Upper lobe of left lung (tissue), 6 donors: Measurements from ENCODE around the gene YWHAE. TPM values are rescaled to one million over a fixed set of nuclear protein-coding genes. Genes with fewer than 3 reads are reported as not detected.
"Not testable (repeated sequence)": the region's sequence is repeated elsewhere in the genome, so short reads cannot be mapped to it uniquely, and the experiment has no call there.

Experiments used
- ATAC-seq, 2 donors: fragments of 200-7000 bp; cut with Tn5 transposase; one replicate each; pipeline ENCODE4 v1.9.1; 2022; ENCODE audit warnings: mild to moderate bottlenecking in 2 of 2, moderate library complexity in 2 of 2; ENCODE audit not compliant: low FRiP score in 2 of 2
- DNase-seq, 2 donors: peaks; one replicate each; pipeline ENCODE4 v3.0.0-alpha.2; 2019 to 2020
- H3K27ac ChIP-seq, 4 donors: fragments of 200-600 bp; sonication (generic); one replicate each; pipeline ENCODE4 v1.5.1; 2016 to 2019
- H3K27me3 ChIP-seq, 4 donors: fragments of 200-600 bp; sonication (generic); one replicate each; pipeline ENCODE4 v1.5.1; 2017 to 2019
- H3K36me3 ChIP-seq, 4 donors: fragments of 200-600 bp; sonication (generic); one replicate each; pipeline ENCODE4 v1.5.1; 2016 to 2019
- H3K4me1 ChIP-seq, 4 donors: fragments of 200-600 bp; sonication (generic); one replicate each; pipeline ENCODE4 v1.5.1; 2018 to 2019
- H3K4me3 ChIP-seq, 4 donors: fragments of 200-600 bp; sonication (generic); one replicate each; pipeline ENCODE4 v1.5.1; 2017 to 2019; ENCODE audit warnings: mild to moderate bottlenecking in 2 of 4, moderate library complexity in 1 of 4
- H3K9me3 ChIP-seq, 4 donors: fragments of 200-600 bp; sonication (generic); one replicate each; pipeline ENCODE4 v1.5.1; 2018 to 2019
- EP300 ChIP-seq, 4 donors: sonication (generic); formaldehyde crosslinking; IDR thresholded peaks; one replicate each; pipeline ENCODE4 v1.5.1; 2017; ENCODE audit warnings: antibody characterized with exemption in 4 of 4, control low read depth in 2 of 4
- POLR2A ChIP-seq, 4 donors: fragments of 450-650 bp; IDR thresholded peaks; one replicate each; pipeline ENCODE4 v1.5.1; 2016 to 2017; ENCODE audit warnings: antibody characterized with exemption in 4 of 4, mild to moderate bottlenecking in 2 of 4
- POLR2AphosphoS5 ChIP-seq, 2 donors: sonication (generic); formaldehyde crosslinking; IDR thresholded peaks; one replicate each; pipeline ENCODE4 v1.5.1; 2017; ENCODE audit warnings: antibody characterized with exemption in 2 of 2
- WGBS, 2 donors: methylation state at CpG; one replicate each; pipeline ENCODE4 v1.1.5; 2017 to 2018; 5-methylcytosine and 5-hydroxymethylcytosine counted together
- total RNA-seq, 6 donors: library from RNA; depleted of rRNA in 4 of 6; stranded (reverse); fragments of >200 nt in 4 of 6; gene quantifications; one replicate each; pipeline versions ENCODE4 v1.1.0 to v1.2.1, GENCODE V29; 2016 to 2021
- TF ChIP-seq, protein P1 (sequence below), 6 experiments: fragments of 450-650 bp in 4 of 6; fragments of 200-600 bp in 2 of 6; sonication (generic) in 2 of 6; IDR thresholded peaks; one replicate each; pipeline ENCODE4 v1.5.1; 2016 to 2019; ENCODE audit warnings: antibody characterized with exemption in 6 of 6
- donor health status: DM: no; HTN: no; CAD: no; lungs with moderate emphysema.
- donor health status: DM: no; HTN: yes; CAD: no; lungs with severe emphysema.

The YWHAE gene
- total RNA-seq, 6 donors from 2014 or later: 318 to 698 (median 384) TPM

DNA sequence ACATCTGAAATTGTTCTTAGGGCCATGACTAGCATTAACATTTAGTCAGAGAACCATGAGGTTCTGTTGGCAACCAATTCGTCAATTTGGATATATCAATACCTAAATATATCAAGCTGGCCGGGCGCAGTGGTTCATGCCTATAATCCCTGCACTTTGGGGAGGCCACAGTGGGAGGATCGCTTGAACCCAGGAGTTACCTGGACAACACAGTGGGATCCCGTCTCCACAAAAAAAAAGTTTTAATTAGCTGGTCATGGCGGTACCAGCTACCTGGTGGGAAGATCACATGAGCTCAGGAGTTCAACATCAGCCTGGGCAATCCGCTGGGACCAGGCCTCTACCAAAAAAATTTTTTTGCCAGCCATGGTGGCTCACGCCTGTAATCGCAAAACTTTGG is 8.4 kb downstream of the YWHAE start:
- no peak overlapping the region for H3K4me3 ChIP-seq

DNA sequence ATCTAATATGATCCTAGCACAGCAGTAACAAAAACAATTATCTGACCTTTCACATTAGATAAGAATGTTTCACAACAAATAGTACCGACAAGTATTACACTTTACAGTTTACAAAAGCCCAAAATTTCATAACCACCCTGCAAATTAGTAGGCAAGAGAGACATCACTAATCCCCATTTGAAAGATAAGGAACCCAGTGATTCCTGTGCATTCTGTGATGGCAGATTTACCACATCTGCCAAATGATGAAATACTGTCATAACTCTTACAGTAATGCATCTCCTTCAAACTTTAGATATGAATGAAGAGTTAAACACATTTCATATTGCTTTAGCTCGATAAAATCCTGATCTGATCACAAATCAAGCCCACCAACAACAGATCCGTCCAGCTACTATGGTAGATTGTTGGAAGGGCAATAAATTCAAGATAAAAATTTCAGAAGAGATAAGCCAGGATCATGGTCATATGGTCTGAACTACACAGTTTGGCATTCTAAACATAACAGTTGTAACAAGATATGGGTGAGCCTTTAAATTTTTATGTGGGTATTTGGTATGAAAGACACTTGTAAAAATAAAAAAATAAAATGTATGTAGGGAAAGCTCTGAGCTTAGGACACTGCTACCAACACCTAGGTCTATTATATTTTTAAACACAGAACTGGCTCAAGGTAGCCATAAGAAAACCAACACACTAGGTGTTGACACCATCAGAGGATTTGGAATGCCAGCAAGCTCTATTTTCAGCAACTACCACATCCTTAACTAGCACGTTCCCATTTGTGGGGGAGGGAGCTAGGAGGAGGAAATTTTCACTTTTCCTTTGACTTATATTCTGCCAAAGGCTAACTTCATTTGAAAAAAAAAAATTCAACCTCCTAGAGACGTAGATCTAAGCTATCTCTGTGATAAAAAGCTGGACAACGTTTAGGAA is 9.3 kb downstream of the YWHAE start:
- peak overlapping the region in 3 of 4 donors; percentile 5 to 52 (median 48) for H3K27ac ChIP-seq
- H3K4me3 ChIP-seq: no peak overlapping the region
- ATAC-seq: no peak
- TF ChIP-seq EP300 (IDR thresholded peaks at IDR 0.05) (no peak), POLR2AphosphoS5 (IDR thresholded peaks at IDR 0.05) (no peak), POLR2A (IDR thresholded peaks at IDR 0.05) (no peak)
- TF ChIP-seq, protein P1, sequence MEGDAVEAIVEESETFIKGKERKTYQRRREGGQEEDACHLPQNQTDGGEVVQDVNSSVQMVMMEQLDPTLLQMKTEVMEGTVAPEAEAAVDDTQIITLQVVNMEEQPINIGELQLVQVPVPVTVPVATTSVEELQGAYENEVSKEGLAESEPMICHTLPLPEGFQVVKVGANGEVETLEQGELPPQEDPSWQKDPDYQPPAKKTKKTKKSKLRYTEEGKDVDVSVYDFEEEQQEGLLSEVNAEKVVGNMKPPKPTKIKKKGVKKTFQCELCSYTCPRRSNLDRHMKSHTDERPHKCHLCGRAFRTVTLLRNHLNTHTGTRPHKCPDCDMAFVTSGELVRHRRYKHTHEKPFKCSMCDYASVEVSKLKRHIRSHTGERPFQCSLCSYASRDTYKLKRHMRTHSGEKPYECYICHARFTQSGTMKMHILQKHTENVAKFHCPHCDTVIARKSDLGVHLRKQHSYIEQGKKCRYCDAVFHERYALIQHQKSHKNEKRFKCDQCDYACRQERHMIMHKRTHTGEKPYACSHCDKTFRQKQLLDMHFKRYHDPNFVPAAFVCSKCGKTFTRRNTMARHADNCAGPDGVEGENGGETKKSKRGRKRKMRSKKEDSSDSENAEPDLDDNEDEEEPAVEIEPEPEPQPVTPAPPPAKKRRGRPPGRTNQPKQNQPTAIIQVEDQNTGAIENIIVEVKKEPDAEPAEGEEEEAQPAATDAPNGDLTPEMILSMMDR (IDR thresholded peaks at IDR 0.05): no peak
- H3K4me1 ChIP-seq: peaks cover 69 to 98% (median 88%) of the 10 kb centered on the region in 4 donors
- DNase-seq: no peak
- no peaks in the 10 kb centered on the region for H3K9me3 ChIP-seq
- H3K27me3 ChIP-seq: no peaks in the 10 kb centered on the region
- WGBS, 2 donors: 26 to 28% methylated on average over 6 of the region's 6 CpGs
- no peaks in the 10 kb centered on the region for H3K36me3 ChIP-seq

More for the DNA sequence above, 8.4 kb downstream of the YWHAE start:
- Histone ChIP-seq H3K36me3 (no peaks in the 10 kb centered on the region), H3K27ac (no peak overlapping the region), H3K27me3 (no peaks in the 10 kb centered on the region), H3K4me1 (peaks cover 64 to 98% (median 83%) of the 10 kb centered on the region in 4 donors), H3K9me3 (no peaks in the 10 kb centered on the region)
- DNase-seq (no peak), ATAC-seq (no peak)
- TF ChIP-seq POLR2AphosphoS5 (IDR thresholded peaks at IDR 0.05) (no peak), POLR2A (IDR thresholded peaks at IDR 0.05) (no peak), EP300 (IDR thresholded peaks at IDR 0.05) (no peak)
- TF ChIP-seq, protein P1 (IDR thresholded peaks at IDR 0.05): no peak
- 92 to 96% methylated on average over 7 to 9 of the region's 9 CpGs for WGBS, 2 donors

- DNase-seq, H3K36me3 ChIP-seq, ATAC-seq, H3K27me3 ChIP-seq, H3K9me3 ChIP-seq, H3K4me3 ChIP-seq: not testable (repeated sequence)
- WGBS, 2 donors: 55 to 69% methylated on average over 19 to 22 of the region's 22 CpGs
- Histone ChIP-seq H3K27ac (peak overlapping the region in 1 of 4 donors; percentile 54), H3K4me1 (peaks cover 61 to 96% (median 89%) of the 10 kb centered on the region in 4 donors)
These were observed 12.4 kb downstream of the YWHAE start for GRCh38 chr17:1387490-1388227.

DNA sequence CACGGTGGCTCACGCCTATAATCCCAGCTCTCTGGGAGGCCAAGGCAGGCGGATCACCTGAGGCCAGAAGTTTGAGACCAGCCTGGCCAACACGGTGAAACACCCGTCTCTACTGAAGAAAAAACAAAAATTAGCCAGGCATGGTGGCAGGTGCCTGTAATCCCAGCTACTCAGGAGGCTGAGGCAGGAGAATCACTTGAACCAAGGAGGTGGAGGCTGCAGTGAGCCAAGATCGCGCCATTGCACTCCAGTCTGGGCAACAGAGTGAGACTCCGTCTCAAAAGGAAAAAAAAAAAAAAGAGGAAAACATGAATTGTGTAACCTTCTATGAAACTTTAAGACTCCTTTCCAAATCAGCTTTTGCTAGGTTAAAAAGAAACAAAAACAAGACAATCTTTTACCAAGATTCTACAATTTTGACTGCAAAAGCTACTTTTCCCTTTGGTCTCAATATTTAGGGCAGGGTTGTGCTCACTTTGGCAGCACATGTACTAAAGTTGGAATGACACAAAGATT is 13.3 kb downstream of the YWHAE start:
- peaks cover 52 to 95% (median 85%) of the 10 kb centered on the region in 4 donors for H3K4me1 ChIP-seq
- not testable (repeated sequence) for H3K36me3 ChIP-seq, ATAC-seq, DNase-seq, H3K4me3 ChIP-seq, H3K9me3 ChIP-seq, H3K27me3 ChIP-seq
- peak overlapping the region in 2 of 4 donors; percentile 34 to 54 for H3K27ac ChIP-seq
- WGBS, 2 donors: 69 to 79% methylated on average over 8 of the region's 8 CpGs

DNA sequence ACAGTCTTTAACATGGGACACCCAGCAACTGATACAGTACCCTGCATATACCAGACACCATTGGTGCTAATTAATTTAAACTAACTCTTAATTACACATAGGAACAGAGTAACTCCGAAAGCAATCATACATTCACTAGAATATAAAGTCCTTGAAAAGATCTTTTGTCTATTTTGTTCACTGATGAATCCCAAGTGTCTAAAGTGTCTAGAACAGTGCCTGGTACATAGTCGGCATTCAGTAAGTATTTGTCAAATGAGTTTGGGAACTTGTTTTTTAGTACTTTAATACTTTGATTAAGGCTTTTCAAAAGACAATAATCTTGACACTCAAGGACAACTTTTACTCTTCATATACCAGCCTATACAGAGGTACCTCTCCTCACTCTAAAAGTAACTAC is 13.8 kb downstream of the YWHAE start:
- no peak for TF ChIP-seq POLR2AphosphoS5 (IDR thresholded peaks at IDR 0.05)
- no peak for TF ChIP-seq POLR2A (IDR thresholded peaks at IDR 0.05)
- no peak for TF ChIP-seq EP300 (IDR thresholded peaks at IDR 0.05)
- TF ChIP-seq, protein P1 (IDR thresholded peaks at IDR 0.05): no peak
- H3K27ac ChIP-seq: peak overlapping the region in 2 of 4 donors; percentile 34 to 54
- no peak for ATAC-seq
- H3K27me3 ChIP-seq: no peaks in the 10 kb centered on the region
- H3K9me3 ChIP-seq: no peaks in the 10 kb centered on the region
- WGBS, 2 donors: 70 to 72% methylated on average over 2 of the region's 2 CpGs
- no peaks in the 10 kb centered on the region for H3K36me3 ChIP-seq
- H3K4me3 ChIP-seq: no peak overlapping the region
- no peak for DNase-seq
- H3K4me1 ChIP-seq: peaks cover 48 to 95% (median 84%) of the 10 kb centered on the region in 4 donors
